Kidney capillary endothelial cell (primary cell): ENCODE results near the gene ULK2.
"Not testable (repeated sequence)": the region's sequence is repeated elsewhere in the genome, so short reads cannot be mapped to it uniquely, and the experiment has no call there.

ENCODE experiments used
- DNase-seq: peaks from one replicate; pipeline ENCODE4 v3.0.0-alpha.2; 2018; ENCODE audit warnings: low spot score

ULK2 gene

DNA sequence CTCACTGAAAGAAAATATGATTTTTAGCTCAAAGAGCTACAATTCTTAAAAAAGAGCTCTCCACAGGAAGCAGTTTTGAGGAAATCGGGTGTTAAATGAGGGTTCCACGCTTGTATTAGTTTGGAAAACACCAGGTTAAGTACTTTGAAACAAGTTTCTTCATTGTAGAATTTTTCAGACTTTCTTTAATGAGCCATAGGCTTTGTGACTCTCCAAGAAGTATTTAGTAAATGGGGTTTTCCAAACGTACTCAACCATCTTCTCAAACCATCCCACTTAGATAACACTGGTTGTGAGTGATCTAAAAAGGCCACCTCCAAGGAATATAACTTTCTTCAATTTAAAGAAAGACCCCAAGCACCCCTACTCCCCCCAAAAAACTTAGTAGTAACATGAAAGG lies 2.7 kb downstream of the ULK2 start:
- no peak for DNase-seq

DNA sequence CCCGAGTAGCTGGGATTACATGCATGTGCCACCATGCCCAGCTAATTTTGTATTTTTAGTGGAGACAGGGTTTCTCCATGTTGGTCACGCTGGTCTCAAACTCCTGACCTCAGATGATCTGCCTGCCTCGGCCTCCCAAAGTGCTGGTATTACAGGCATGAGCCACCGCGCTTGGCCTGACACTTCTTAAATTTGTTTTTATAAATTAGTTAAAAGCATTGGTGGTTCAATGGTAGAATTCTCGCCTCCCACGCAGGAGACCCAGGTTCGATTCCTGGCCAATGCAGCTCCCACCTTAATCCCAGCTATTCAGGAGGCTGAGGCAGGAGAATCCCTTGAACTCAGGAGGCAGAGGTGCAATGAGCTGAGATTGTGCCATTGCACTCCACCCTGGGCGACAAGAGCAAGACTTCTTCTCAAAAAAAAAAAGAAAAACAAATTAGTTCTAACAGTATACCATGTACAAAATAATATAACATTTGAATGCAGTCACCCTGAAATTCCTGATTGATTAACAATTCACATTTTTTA lies 7.0 kb downstream of the ULK2 start:
- DNase-seq: not testable (repeated sequence)

DNA sequence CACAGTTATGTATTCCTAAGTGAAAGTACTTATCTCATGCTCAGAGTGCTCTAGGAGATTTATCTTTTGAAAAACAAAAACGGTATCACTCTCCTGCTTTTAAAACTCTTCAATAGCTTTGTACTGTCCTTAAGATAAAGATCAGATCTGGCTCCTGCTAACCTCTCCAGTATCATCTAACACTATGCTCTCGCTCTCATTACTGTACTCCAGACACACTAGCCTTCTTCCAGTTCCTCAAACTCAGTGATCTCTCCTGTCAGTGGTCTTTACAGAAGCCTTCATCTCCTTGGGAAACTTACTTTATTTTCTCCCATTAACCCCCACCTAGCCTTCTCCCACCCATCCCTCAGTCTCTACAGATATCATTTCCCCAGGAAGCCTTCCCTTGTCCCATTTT lies 10.1 kb downstream of the ULK2 start:
- DNase-seq: no peak

DNA sequence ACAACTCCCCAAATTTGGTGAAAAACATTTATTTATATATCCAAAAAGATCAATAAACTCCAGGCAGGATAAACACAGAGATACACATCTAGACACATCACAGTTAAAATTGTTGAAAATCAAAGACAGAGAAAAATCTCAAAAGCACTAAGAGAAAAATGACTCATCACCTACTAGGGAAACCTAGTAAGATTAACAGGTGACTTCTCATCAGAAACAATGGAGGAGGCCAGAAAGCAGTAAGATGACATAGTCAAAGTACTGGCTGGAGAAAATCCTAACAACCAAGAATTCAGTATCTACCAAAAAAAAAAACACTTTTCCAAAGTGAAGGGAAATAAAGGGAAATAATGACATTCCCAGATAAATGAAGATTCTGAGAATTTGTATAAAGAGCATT lies 33.8 kb downstream of the ULK2 start:
- DNase-seq: no peak

DNA sequence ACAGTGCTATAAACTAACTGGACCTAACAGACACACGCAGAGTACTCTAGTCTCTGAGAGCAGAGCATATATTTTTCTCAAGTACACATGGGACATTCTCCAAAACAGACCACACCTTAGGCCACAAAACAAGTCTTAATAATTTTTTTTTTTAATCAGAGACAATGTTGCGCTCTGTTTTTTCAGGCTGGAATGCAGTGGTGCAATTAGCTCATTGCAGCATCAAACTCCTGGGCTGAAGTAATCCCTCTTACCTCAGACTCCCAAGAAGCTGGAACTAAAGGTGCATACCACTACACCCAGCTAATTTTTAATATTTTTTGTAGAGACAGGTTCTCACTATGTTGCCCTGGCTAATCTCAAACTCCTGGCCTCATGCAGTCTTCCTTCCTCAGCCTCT lies 37.7 kb downstream of the ULK2 start:
- DNase-seq: no peak

DNA sequence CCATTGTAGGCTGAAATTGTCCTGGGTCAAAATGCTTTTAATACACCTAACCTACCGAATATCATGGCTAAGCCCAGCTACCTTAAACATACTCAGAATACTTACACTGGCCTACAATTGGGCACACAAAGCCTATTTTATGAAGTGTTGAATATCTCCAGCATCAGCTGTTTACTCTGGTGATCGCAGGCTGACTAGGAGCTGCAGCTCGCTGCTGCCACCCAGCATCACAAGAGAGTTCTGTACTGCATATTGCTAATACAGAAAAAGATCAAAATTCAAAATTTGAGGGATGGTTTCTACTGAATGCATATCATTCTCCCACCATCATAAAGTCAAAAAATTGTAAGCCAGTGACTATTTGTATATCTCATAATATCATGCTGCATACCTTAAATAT lies 55.3 kb downstream of the ULK2 start:
- no peak for DNase-seq

DNA sequence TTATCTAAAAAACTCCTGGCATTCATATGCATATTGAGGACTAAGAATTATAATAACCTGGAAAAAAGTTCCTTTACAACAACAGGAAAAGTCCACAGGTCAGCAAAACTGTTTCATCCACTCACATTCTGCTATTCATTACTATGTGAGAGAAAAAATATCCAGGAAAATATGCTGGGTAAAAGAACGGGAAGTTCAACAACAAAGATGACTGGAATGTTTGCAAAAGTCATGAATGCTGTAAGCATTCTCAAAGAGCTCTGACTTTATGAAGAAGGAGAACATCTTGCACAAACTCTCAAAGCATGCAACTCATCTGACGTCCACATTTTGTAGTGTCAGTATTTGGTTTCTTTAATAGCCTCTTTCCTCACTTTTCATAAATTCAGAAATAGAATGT lies 62.7 kb downstream of the ULK2 start:
- DNase-seq: no peak

DNA sequence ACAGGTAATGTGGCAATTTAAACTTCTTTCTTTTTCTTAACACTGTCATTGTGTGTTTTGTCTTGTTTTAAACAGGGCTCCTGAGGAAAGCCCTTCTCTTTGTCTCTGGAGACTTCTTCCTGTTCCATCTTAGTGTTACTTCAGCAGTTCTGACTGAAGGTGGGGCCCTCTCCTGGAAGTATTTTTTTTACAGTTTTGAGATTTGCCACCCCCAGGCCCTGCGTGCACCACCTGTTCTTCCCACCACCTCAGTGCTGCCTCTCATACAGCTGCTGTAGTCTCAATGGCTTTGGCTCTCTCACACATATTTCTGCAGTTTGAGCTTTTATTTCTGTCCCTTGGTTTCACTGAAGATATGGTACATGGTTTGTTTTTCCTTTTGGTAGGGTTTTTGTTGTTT lies 67.2 kb downstream of the ULK2 start:
- no peak for DNase-seq

DNA sequence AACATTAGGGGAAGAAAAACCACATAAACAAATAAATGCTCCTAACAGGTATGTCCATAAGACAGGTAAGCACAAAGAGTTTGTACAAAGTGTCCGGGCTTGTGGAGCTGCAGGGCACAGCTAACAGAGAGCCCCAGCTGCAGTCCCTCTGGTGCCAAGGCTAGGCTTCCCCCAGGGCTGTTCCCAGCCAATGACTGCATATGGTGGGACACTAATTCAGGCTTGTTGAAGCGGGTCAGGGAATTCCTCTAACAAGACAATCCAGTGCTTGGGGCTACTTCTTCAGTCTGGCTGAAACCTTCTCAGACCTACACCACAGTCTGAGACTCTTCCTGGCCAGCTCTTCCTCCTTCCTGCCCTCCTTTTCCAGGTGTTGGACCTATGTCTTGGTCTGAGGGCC lies 67.9 kb downstream of the ULK2 start:
- no peak for DNase-seq

DNA sequence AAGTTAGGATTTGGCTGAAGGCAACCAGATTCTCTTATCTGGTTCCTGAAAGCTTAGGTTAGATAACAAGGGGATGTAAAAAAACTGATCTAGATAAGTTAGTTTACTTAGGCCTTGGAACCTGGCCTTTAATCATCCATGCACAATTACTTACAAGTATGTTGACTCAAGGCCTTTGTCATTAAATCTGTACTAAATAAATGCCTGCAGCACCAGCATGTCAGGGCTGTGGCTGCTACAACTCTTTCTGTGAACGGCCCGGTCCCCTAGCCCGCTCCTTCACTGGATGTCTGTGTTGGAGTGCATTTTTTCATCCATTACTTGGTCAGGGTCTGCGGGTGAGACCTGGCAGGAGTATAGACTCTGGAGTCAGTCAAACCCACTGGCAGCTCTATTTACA lies 71.3 kb downstream of the ULK2 start:
- no peak for DNase-seq

DNA sequence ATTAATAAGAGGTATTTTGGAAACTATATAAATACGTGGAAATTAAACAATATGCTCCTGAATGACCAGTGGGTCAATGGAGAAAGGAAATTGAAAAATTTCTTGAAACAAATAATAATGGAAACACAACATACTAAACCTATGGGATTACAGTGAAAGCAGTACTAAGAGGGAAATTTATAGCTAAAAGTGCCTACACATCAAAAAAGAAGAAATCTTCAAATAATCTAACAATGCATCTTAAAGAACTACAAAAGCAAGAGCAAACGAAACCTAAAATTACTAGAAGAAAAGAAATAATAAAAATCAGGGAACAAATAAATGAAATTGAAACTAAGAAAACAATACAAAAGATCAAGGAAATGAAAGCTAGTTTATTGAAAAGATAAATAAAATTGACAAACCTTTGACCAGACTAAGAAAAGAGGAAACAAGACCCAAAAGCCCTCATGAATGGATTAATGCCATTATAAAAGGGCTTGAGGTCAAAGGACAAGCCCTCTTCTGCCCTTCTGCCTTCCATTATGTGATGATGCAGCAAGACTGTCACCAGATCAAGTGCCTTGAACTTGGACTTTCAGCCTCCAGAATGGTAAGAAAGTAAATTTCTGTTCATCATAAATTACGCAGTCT lies 75.7 kb downstream of the ULK2 start:
- no peak for DNase-seq

DNA sequence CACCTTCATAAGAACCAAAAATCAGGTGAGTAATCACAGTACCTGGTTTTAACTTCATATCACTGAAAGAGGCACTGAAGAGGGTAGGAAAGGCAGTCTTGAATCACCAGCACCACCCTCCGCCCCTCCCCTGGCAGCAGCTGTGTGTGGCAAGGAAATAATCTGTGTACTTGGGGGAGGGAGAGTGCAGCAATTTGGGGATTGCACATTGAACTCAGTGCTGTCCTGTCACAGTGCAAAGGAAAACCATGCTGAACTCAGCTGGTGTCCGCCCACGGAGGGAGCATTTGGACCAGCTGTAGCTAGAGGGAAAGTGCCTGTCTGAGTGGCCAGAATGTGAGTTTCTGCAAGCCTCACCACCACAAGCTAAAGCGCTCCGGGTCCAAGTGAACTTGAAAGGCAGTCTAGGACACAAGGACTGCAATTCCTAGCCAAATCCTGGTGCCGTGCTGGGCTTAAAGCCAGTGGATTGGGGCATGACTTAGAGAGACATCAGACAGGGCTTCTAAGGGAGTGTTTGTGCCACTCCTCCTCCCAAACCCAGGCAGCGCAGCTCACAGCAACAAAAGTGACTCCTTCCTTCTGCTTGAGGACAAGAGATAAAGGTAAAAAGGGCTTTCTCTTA lies 79.9 kb downstream of the ULK2 start:
- DNase-seq: no peak

DNA sequence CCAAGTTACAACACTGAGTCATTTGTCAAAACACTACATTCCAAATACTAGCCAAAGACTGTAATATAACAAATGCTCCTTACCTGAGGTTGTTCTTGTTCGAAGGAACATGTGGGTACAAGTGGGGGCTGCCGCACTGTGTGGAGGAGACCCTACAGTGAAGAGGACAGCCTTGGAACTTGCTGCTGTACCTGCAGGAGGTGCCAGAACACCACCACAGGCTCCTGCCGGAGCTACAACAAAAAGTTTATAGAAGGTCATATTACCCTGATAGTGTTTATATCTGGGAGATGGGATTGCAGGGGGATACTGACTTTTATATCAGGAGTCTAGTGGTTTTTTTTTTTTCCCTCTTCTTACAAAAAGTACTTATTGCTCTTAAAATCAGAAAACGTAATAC lies 81.9 kb downstream of the ULK2 start:
- no peak for DNase-seq

DNA sequence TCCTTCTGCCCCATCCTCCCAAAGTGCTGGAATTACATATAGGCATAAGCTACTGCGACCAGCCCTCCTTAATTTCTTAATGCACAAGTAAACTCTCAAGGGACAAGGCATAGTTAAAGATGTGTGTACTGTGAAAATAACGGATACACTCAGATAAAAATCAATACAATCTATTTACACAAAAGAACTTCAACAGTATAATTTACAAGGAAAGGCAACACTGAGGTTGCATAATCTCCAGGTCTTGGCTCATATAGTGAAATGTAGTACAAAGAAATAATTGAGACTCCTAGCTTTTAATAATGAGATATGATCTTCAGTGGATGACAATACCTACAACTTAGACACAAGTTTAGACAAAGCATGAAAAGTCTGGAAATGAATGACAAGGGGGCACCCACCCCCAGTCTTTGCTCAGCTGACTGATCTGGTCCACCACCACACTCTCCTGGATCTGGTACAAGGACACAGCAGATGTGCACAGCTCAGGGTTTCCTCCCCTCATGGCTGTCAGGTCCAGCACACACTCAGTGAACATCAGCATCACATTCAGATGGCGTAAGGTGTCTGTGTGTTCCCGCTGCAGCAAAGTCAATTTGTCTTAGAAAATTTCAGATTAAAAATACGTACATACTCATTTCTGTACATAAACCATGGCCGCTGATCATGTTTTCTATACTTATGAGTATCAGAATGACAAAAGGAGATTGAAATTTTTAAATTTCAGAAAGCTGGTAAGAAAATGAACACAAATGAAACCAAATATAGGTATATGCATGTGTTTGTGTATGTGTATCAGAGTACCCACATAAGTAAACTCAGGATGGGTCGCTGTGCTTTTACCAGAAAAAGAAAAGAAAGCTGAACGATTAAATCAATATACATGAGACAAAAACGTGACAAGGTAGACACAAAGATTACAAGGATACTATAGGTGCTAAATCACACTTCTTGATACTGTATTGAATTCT lies 86.0 kb downstream of the ULK2 start:
- no peak for DNase-seq

DNA sequence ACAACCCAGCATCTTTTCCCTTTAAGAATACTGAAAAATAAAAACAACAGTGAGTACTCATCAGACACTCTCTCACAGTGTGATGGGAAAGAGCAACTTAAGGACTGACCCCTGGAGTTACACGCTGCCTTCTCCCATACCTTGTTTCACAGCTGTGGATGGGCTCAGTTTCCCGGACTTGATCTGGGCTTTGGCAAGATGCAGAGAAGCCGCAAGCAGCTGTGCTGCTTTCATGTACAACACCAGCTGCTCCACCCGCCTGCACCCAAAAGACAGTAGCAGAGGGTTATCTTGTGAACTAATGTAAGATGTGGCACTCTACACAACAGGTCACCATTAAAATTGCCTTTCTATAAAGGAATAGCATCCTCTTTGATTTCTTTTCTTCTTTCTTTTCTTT lies 86.9 kb downstream of the ULK2 start:
- no peak for DNase-seq

DNA sequence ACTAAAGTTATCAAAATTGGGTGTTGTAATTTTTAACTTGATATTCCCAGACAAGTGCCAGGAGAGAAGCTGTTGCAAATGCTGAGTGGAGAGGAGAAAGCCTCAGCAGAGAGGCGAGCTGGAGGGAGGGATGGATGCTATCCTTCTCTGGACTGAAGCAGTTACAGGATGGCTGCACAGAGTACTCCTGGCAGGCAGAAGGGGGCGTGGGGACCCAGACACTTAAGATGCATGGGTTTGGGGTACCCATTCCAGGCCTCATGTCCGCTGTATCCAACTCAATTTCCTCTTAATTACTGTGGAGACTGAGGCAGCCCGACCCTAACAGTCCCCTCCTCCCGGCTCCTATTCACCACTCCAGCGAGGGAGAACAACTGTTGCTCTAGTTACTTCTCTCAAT lies 94.2 kb downstream of the ULK2 start:
- DNase-seq: no peak

DNA sequence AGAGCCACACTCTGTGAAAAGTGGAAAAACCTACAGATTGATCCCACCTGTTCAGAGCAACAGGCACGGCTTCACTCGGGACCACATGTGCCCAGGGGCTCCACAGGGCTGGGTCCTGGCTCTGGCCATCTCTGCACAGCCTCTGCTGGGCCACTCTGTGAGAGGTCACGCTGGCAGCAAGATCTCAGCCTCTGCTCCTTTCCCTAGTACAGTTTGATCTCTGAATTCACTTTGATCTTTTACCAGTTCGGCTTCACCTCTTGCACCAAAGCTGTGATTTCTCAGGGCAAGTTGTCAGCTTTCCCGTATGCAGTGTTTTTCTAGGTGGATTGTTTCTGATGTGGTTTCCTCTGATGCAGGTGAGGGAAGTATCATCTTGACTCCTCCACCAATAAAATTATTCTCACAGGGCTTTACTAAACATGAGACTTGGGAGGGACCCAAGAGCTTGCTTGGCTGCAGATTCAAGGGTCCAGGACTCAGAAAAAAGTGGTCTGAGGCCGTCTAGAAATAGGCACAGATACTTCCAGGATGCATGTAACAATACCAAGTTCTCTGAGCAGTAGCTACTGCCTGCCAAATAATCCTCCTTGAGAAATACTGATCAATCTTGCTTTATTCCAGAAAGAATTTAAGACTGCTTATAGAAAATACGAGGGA lies 95.6 kb downstream of the ULK2 start:
- no peak for DNase-seq

DNA sequence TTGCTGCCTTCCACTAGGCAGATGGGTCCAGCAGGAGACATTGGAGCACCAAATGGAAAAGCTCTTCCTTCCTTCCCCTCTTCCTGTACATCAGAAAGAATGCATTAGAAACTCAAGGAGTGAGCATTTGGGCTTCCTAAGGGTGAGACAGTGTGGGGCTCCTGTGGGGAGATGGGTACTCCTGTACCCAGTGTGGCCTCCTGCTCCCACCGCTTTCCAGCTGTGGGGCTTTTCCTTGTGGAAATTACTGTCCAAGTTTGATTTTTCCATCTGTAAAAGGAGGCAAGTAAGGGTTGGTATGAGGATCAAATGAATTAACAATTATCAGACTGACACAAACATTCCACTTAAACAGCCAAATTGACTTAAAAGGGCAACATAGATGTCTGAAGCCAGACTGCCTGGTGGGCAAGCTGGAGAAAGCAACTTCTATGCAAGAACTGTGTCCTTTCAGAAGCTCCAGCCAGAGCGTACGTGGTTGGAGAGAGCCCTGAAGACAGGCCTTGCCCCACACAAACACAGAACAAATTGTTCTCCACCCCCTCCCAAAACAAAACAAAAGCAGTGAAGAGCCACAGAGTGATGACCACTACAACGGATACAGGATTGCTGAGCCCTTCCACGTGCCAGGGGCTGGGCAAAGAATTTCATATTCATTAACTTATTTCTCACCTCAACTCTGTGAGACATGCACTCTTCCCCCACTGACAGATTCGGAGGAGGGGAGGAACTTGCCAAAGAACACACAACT lies 96.6 kb downstream of the ULK2 start:
- no peak for DNase-seq

DNA sequence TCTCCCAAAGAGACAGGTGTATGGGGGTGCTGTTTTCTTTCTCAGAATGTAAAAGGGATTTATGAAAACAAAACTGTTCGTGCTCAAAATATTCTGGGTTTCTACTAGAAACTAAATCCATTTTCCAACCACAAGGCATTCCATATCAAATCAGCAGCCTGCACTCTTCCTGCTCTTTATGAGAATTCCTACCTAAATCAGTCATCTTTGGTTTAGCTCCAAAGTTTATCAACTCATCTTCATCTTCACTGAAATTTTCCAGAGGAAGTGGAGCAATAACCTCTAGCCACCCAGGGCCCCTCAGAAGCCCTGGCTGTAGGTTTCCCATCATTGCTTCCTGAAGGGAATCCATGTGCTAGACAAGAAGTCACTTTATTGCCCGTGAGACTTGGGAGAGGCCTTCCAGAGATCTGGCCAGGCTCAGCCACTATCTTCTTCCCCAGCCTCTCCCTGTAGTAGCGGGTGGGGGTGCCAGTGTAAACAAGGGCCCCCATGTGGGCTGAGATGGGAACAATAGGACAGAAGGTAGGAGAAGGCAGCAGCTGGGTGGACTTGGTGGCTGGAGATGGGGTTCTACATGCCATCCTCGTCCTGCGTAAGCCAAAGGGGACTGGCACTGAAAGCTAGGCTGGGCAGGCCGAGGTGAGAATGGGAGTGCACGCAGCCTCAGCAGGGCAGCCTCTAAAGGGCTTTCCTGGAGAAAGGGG lies 97.6 kb downstream of the ULK2 start:
- DNase-seq: no peak

DNA sequence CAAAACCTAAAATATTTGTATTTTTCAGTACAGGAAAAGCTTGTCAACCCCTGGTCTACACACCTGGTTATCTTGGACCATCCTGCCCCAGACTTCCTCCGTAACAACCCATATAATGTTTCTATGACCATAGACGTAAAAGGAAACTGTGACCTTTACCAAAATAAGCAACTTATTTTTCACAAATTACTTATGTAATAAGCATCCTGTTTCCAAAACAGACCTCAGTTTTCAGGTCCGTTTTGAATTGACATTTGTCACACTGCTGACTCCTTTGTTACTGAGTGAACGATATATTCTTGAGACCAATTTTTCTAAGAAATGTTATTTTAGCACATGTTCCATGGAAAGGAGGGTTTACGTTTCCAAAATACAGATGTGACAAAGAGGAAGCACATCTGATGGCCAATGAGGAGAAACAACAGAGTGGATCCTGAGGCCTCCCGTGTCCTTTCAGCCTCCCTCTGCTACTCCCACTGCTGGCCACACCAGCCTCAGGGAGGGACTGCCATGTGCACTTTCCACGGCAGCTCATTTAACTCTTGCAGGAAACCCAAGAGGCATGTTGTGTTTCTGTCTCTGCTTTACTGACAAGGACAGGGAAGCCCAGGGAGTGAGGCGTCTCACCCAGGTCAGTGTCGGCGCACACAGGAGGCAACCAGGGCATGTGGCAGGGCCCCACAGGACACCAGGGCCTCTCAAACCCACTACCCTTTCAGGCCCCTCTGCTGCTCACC lies 99.5 kb downstream of the ULK2 start:
- no peak for DNase-seq
